ENCODE data around the gene PIK3R6.

PIK3R6 gene

GRCh38 chr17:8912084-8912981, 44.9 kb upstream of the PIK3R6 start:
- ChIA-PET CTCF (interaction anchor here (0.5 to 1.6 kb wide), 3 partner anchors 18 to 78 kb away, joined by 3 to 6 read pairs (median 5); no protein-coding TSS in a partner anchor), POLR2A (no interaction called here)
- no peak for DNase-seq (ENCODE audit: extremely low spot score)
- no peak for TF ChIP-seq FOXA1 (IDR thresholded peaks at IDR 0.05)
- TF ChIP-seq FOXK2 (IDR thresholded peaks at IDR 0.05) = no peak
- no peak for TF ChIP-seq FOXM1 (IDR thresholded peaks at IDR 0.05; ENCODE audit: borderline replicate concordance)
- TF ChIP-seq L3MBTL2 (conservative IDR thresholded peaks at IDR 0.05) = no peak
- TF ChIP-seq PKNOX1 (IDR thresholded peaks at IDR 0.05) = no peak
- TF ChIP-seq SP1 (IDR thresholded peaks at IDR 0.05) = no peak
- no peak for TF ChIP-seq ARNT (IDR thresholded peaks at IDR 0.05)
- TF ChIP-seq SUZ12 (IDR thresholded peaks at IDR 0.05) = no peak
- no peak for TF ChIP-seq CTBP1 (IDR thresholded peaks at IDR 0.05; ENCODE audit: borderline replicate concordance)
- no peak for TF ChIP-seq HDGF (IDR thresholded peaks at IDR 0.05; ENCODE audit: borderline replicate concordance)
- no peak for TF ChIP-seq NFRKB (IDR thresholded peaks at IDR 0.05)
- no peak for TF ChIP-seq TARDBP (IDR thresholded peaks at IDR 0.05)
- no peak for TF ChIP-seq BHLHE40 (IDR thresholded peaks at IDR 0.05; ENCODE audit: borderline replicate concordance)
- TF ChIP-seq ELF4 (IDR thresholded peaks at IDR 0.05) = no peak
- TF ChIP-seq LEF1 (IDR thresholded peaks at IDR 0.05; ENCODE audit: borderline replicate concordance) = no peak

- TF ChIP-seq NFRKB (IDR thresholded peaks at IDR 0.05) (no peak), L3MBTL2 (conservative IDR thresholded peaks at IDR 0.05) (no peak), PKNOX1 (IDR thresholded peaks at IDR 0.05) (no peak), LEF1 (IDR thresholded peaks at IDR 0.05; ENCODE audit: borderline replicate concordance) (no peak), ARNT (IDR thresholded peaks at IDR 0.05) (no peak), ELF4 (IDR thresholded peaks at IDR 0.05) (no peak), TARDBP (IDR thresholded peaks at IDR 0.05) (no peak), HDGF (IDR thresholded peaks at IDR 0.05; ENCODE audit: borderline replicate concordance) (no peak), ZNF384 (IDR thresholded peaks at IDR 0.05) (no peak), SP1 (IDR thresholded peaks at IDR 0.05) (no peak), FOXM1 (IDR thresholded peaks at IDR 0.05; ENCODE audit: borderline replicate concordance) (no peak), SUZ12 (IDR thresholded peaks at IDR 0.05) (no peak), CTBP1 (IDR thresholded peaks at IDR 0.05; ENCODE audit: borderline replicate concordance) (no peak), BHLHE40 (IDR thresholded peaks at IDR 0.05; ENCODE audit: borderline replicate concordance) (no peak), FOXK2 (IDR thresholded peaks at IDR 0.05) (no peak), FOXA1 (IDR thresholded peaks at IDR 0.05) (no peak)
- ChIA-PET CTCF (interaction anchor here (1.0 to 1.1 kb wide), 2 partner anchors 16 to 71 kb away, joined by 3 to 5 read pairs; no protein-coding TSS in a partner anchor), POLR2A (no interaction called here)
- DNase-seq (ENCODE audit: extremely low spot score) = no peak
Measured at GRCh38 chr17:8910969-8911604, 43.6 kb upstream of the PIK3R6 start.

GRCh38 chr17:8909586-8910270, 42.3 kb upstream of the PIK3R6 start:
- ChIA-PET CTCF (interaction anchor here (1.0 kb wide), 1 partner anchor 73 kb away, joined by 3 read pairs; no protein-coding TSS in a partner anchor), POLR2A (no interaction called here)
- no peak for TF ChIP-seq TARDBP (IDR thresholded peaks at IDR 0.05)
- TF ChIP-seq FOXA1 (IDR thresholded peaks at IDR 0.05) = no peak
- no peak for TF ChIP-seq SUZ12 (IDR thresholded peaks at IDR 0.05)
- TF ChIP-seq FOXK2 (IDR thresholded peaks at IDR 0.05) = no peak
- no peak for TF ChIP-seq BHLHE40 (IDR thresholded peaks at IDR 0.05; ENCODE audit: borderline replicate concordance)
- TF ChIP-seq PKNOX1 (IDR thresholded peaks at IDR 0.05) = no peak
- TF ChIP-seq L3MBTL2 (conservative IDR thresholded peaks at IDR 0.05) = no peak
- no peak for TF ChIP-seq FOXM1 (IDR thresholded peaks at IDR 0.05; ENCODE audit: borderline replicate concordance)
- no peak for TF ChIP-seq SP1 (IDR thresholded peaks at IDR 0.05)
- TF ChIP-seq ZNF384 (IDR thresholded peaks at IDR 0.05) = no peak
- DNase-seq (ENCODE audit: extremely low spot score) = no peak

- POLR2A ChIA-PET = no interaction called here
- CTCF ChIA-PET = no interaction called here
- TF ChIP-seq ELF4 (IDR thresholded peaks at IDR 0.05) (no peak), ARNT (IDR thresholded peaks at IDR 0.05) (no peak), NFRKB (IDR thresholded peaks at IDR 0.05) (no peak), L3MBTL2 (conservative IDR thresholded peaks at IDR 0.05) (no peak), TARDBP (IDR thresholded peaks at IDR 0.05) (no peak), CTBP1 (IDR thresholded peaks at IDR 0.05; ENCODE audit: borderline replicate concordance) (no peak), FOXM1 (IDR thresholded peaks at IDR 0.05; ENCODE audit: borderline replicate concordance) (no peak), LEF1 (IDR thresholded peaks at IDR 0.05; ENCODE audit: borderline replicate concordance) (no peak), ZNF384 (IDR thresholded peaks at IDR 0.05) (no peak), SP1 (IDR thresholded peaks at IDR 0.05) (no peak), BHLHE40 (IDR thresholded peaks at IDR 0.05; ENCODE audit: borderline replicate concordance) (no peak), SUZ12 (IDR thresholded peaks at IDR 0.05) (no peak), FOXK2 (IDR thresholded peaks at IDR 0.05) (no peak), FOXA1 (IDR thresholded peaks at IDR 0.05) (no peak), PKNOX1 (IDR thresholded peaks at IDR 0.05) (no peak), HDGF (IDR thresholded peaks at IDR 0.05; ENCODE audit: borderline replicate concordance) (no peak)
- DNase-seq (ENCODE audit: extremely low spot score) = no peak
Measured at GRCh38 chr17:8905331-8905730, 37.9 kb upstream of the PIK3R6 start.

All from HEK293T (cell line).